GM19239 (cell line): ENCODE results near the gene COMMD9.

Experiments used
- DNase-seq: peaks from one replicate; pipeline ENCODE4 v3.0.0; 2011; ENCODE audit warnings: low spot score; ENCODE audit not compliant: insufficient read length
- FAIRE-seq: peaks from 2 replicates; lab custom pipeline; 2011; peaks lifted over from hg19 to GRCh38; lab: Jason Lieb, UNC

Gene COMMD9

DNA sequence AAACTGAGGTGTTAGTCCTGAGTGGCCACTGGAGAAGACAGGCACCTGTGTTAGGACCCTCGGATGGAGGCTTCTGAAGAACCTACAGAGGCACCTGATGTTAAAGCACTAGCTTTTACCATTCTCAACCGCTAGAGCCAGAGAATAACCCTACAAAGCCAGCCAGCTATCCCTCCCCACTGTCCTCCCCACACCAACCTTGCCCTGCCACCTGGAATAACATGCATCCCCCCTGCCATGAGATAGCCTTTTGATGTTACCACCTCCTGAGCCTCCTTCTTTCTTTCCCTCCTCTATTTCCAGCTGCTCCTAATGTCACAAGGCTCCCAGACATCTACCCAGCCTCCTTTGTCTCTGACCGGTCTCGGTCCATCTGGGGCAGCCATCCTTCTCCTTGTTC is 28.1 kb downstream of the COMMD9 start:
- FAIRE-seq (no peak), DNase-seq (no peak)

DNA sequence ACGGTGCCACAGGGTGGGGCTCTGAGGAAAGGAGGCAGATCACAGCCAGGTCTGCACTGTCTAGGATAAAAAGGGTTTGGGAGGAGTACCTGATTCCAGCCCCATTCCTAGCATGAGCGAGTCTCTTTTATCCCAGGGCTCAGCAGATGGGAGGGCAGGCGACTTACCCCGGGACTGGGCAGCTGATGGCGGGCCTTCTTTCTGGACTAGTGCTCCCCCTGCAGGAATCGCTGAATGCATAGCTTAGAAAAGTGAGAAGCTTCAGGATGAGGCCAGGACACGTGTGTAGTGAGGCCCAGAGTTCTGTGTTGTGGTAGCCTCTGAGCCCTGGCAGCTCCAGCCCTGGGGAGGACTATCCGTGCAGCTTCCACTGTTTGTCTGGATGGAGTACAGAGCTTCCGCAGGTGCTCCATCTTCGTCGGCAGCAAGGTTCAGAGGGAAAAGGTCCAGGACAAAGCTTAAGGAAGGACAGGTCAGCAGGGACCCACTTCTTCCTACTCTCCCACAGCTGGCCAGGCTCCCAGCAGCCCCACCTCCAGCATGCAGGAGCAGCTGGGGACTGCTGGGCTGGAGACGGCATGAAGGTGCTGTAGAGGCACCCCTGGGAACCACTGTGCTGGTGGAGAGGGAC is 30.4 kb downstream of the COMMD9 start:
- DNase-seq (no peak), FAIRE-seq (no peak)

DNA sequence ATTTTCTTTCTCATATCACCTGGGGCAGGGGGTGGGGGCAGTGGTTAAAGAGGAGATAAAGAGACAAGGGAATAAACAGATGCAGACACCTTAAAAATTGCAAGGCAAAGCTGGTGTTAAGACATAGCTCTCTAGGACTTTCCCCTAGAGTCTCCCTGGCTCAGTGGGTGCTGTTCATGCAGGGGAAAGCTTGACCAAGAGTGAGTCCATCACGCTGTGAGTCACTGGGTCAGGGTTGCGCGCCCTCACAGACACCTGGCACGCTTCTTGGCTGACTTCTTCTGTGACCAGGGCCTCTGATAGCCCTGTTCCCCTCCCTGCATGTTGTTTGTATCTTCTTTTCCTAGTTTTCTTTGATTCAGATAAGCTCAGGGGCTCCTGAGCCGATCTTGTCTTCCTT is 31.9 kb downstream of the COMMD9 start:
- no peak for FAIRE-seq
- no peak for DNase-seq

DNA sequence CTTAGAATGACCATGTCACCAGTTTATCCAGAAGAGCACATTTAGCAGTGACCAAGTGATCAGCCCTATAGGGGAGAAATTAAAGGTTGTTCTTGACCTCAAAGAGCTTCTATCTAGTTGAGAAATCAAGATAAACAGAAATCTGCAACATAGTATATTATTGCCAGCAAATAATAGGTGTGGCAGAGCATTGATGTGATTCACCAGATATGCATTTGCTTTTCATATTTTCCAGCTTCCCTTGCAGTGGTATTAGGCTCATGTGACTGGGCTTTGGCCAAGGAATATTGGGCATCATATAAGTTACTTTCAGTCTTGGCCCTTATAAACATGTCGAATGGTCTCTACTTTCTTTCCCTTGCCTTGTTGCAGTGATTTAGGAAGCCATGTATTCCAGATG is 34.5 kb downstream of the COMMD9 start:
- DNase-seq (no peak), FAIRE-seq (no peak)

DNA sequence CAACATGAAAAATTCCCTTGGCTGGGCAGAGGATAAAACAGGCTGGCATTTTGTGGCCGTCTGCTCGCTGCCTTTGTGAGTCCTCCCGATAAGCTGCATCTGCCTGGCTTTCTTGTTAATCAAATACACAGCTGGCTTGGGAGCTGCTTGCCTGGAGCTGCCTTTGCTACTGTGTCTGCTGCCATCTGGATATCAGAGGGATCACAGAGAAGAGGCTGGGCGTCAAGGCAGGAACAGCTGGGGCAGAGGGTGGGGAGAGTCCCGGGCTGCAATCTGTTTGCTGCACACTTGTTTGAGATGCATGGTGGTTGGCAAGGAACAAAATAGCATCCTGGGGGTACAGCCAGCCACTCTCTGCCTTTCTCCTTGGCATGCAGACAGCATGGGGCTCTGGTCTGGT is 36.0 kb downstream of the COMMD9 start:
- DNase-seq (no peak), FAIRE-seq (no peak)

DNA sequence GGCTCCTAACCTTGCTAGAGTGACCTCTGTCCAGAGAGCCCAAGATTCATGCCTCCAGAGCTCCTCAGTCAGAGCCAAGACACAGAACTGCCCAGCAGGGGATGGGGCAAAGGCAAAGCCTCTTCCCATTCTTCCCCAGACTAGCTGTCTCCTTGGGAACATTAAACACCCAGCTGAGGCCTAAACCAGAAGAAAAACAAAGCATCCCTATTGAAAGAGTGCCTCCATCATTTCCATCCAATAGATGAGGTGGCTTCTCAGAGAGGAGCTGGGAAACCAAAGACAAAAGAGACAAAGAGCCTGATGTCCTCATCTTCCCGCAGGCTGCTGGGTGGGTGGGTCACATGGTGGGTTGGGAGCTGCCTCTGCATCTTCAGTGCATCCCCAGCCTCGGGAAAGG is 37.4 kb downstream of the COMMD9 start:
- FAIRE-seq (no peak), DNase-seq (no peak)

DNA sequence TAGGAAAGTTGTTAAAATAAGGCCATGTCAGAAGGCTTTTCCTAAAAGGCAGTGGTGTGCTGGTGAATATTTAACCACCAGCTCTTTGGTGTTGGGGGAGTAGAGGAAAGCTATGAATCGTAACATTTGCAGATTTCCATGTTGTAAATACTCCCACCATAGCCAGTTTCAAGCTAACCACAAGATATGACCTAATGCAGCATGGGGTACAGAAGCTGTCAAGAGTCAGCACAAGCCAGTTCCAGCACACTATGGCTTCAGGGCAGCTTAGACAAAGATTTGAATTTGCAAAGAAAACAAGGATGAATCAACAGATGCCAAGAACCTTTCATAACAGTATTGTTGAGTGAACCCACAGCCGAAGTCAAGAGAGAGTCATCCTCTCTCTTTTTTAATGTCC is 40.0 kb downstream of the COMMD9 start:
- no peak for FAIRE-seq
- DNase-seq = no peak

DNA sequence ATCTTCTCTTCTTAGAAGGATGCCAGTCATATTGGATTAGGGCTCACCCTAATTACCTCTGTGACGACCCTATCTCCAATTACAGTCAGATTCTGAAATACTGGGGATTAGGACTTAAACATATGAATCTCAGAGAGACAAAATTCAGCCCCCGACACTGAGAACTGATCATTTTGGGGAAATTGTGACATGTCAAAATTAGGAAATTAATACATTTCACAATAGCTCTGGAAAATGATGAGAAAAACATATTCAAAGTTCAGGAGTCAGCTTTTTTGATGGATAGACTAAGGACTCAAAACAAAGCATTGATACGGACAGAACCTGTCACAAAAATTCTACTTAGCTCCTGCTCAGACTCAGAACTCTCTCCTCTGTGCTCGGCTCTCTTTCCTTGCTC is 40.8 kb downstream of the COMMD9 start:
- DNase-seq (no peak), FAIRE-seq (no peak)

DNA sequence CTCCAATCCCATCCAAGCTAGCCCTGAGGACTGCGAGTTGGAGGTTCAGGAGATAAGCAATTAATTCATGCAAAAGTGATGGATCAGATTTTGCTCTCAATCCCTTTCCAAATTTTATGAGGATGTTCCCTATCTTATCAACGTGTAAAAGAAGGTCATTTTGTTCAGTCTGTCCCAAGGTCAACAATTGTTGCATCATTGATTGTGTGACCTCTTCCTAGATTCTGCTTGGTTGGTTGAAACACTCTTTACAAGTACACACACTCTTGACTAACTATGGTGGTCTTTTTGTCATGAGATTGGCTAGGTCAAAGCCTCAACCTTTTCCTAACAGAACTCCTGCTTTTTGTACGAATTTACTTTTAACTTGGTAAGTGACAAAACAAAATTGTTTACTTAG is 41.7 kb downstream of the COMMD9 start:
- FAIRE-seq (no peak), DNase-seq (no peak)

DNA sequence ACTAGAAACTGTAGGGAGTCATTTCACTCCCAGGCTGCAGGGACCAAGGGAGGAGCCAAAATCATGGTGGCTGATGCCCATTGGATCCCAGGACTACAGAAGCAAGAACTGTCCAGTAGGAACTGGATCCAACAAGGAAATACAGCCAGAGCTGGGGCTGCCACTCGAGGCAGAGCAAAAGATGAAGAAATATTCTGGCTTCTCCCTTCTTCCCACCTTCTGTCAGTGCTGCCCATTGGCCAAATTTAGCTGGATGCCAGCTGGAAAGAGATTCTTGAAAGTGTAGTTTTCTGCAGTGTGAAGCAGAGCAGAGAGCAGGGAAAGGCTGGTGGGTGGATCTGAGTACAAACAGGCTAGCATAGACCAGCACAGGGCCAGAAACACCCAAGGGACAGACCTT is 45.6 kb downstream of the COMMD9 start:
- FAIRE-seq (no peak), DNase-seq (no peak)

DNA sequence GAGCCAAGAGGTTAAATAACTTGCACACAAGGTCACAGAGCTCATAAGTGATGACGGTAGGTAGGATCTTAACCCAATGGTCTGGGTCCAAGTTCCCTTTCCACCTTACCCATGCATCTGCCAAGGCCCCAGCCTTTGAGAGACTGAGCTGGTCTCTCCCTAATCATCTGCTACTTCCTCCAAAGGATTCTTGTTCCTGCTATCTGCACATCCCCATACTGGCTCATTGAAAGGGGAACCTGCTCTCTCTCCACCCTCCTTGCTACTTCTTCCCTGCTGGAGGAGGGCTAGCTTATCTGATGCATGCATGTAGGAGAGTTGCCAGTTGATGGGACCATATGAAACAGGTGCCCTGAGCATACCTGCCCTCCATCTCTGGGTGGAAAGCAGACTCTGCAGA is 47.7 kb downstream of the COMMD9 start:
- no peak for FAIRE-seq
- no peak for DNase-seq

DNA sequence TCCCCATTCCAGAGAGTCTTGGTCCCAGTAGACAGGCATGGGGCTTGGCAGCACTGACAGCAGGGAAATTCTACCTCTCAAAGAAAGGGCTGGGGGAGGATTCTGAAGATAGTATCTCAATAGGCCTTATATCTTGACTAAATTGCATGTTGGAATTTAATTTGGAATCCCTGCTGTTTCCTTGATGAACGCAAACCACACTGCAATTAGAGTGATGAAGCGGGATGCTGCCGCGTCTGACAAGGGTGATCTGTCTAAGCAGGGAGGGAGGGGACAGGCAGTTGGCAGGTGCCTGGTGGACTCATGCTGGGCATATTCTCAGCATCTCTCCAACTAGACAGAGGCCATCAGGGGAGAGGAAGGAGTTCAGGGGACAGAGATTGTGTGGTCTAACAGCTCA is 48.4 kb downstream of the COMMD9 start:
- no peak for FAIRE-seq
- DNase-seq = no peak

DNA sequence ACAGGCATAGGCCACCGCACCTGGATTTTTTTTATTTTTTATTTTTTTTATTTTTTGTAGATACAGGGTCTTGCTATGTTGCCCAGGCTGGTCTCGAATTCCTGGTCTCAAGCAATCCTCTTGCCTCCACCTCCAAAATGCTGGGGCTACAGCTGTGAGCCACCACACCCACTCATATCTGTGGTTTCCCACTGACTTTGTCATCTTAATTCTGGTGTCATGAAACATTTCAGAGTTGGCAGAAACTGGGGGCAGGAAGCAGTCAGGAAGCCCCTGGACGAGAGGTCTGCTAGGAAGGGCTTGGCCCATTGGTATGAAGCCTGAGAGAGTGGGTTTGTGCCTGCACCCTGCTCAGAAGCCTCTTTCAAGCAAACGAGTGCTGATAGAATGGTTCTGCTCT is 49.1 kb downstream of the COMMD9 start:
- FAIRE-seq (no peak), DNase-seq (no peak)

DNA sequence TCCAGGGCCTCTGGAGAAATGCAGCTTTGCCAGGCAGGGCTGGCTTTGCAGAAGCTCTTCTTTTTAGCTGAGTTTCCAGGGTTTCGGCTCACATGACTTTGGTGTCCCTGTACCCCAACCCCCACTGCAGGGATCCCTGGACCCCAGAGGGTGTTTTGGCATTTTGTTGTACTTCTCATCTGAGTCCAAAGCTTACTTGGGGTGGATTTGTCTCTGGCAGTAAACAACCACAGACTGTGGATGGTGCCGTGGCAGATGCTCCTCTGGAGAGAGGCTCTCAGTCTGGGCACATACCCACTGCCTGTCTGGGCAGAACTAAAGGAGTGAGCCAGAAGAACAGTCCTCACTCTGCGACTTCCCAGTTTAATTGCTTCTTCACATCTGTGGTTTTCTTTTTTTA is 49.6 kb downstream of the COMMD9 start:
- FAIRE-seq (no peak), DNase-seq (no peak)

DNA sequence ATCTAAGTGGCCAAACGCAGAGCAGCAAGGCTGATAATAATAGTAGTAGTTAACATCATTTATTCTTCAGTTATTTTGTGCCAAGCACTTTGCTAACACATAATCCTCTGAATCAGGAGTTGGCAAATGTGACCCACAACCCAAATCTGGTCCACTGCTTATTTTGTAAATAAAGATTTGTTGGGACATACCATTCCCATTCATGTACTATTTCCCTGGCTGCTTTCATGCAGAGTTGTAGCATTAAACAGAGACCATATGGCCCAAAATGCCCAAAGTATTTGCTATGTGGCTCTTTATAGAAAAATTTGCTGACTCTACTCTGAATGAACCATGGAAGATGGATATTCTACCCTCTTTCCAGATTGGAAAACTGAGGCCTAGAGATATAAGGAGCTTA is 50.3 kb downstream of the COMMD9 start:
- no peak for DNase-seq
- no peak for FAIRE-seq

DNA sequence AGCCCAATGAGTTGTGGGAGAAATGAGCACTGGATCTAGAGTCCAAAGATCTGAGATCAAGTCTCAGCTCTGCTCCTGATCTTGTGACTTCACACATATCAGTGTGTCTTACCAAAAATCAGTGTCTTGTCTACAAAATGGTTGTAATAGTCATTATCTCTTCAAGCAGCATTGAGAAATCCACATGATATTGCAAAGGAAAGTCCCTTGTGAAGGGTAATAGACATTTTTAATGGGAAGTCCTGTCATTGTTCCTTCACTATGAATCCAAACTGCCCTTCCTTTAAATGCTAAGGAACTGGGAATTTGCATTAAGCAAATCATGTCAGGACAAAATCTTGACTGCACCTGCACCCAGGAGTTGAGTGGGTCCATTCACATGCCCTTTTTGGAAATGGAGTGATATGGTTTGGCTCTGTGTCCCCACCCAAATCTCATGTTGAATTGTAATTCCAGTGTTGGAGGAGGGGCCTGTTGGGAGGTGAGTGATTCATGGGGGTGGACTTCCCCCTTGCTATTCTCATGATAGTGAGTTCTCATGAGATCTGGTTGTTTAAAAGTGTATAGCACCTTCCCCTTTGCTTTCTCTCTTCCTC is 51.1 kb downstream of the COMMD9 start:
- no peak for DNase-seq

DNA sequence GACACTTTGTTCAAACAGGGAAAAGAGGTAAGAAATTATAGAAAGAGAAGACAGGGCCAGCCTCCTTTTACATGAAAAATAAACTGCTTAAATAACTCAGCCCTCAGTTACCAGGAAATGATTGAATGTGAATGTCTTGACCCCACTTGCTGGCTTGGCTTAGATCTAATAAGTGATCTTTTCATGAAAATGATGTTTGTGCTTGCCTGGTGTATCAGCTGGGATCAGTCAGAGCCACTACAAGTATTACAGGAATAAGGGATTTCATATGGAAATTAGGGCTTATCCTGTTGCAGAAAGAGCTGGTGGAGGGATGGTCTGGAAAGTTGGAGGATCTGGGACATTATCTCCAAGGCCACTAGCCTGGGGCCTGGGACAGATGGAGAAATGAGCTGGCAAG is 51.8 kb downstream of the COMMD9 start:
- no peak for FAIRE-seq
- DNase-seq = no peak

More for the DNA sequence above, 51.1 kb downstream of the COMMD9 start:
- FAIRE-seq = no peak

DNA sequence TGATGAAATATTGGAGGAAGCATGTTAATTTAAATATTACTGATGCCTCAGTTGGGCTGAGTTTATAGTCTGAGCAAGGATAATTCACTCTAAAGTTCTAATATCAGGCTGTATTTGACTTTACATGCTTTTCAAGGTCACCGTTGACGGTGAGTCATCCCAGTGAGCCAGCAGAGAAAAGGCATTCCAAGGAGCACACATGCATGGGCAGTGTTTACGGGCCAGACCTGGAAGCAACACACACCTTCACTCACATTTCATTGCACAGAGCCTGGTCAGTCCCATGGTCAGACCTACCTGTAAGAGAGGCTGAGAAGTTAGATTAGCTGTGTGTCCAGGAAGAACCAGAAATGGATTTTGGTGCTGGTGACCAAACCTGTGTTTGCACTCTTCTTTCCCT is 53.5 kb downstream of the COMMD9 start:
- FAIRE-seq (no peak), DNase-seq (no peak)

DNA sequence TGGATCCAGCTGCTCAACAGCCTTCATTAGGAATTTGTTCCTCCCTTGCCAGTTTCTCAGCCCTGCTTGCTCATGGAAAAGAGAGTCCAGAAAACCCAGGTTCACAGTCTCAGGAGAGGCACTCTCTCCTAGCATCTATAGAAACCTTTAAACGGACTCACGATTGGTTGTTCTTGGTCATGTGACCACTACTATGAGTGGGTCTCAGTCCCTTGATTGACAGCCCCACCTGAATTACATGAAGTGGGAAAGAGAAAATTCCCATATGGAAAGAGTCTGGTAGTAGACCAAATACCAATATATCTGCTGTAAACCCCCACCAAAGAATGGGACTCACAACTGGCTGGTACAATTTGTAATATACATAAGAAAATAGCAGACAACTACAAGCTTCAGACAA is 54.4 kb downstream of the COMMD9 start:
- no peak for DNase-seq
- no peak for FAIRE-seq

DNA sequence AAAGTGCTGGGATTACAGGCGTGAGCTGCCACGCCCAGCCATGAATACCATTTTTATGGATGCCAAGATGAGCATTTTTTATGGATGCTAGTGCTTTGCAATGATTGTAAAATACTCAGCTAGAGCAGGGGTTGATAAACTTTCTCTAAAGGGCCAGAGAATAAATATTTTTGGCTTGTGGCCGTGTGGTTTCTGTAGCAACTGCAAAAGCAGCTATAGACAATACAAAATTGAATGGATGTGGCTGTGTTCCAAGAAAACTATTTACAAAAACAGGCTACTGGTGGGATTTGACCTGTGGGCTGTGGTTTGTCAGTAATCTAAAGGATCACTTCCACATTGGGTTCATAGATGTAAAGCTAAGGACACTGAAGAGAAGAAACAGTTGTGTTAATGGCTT is 56.0 kb downstream of the COMMD9 start:
- no peak for FAIRE-seq

DNA sequence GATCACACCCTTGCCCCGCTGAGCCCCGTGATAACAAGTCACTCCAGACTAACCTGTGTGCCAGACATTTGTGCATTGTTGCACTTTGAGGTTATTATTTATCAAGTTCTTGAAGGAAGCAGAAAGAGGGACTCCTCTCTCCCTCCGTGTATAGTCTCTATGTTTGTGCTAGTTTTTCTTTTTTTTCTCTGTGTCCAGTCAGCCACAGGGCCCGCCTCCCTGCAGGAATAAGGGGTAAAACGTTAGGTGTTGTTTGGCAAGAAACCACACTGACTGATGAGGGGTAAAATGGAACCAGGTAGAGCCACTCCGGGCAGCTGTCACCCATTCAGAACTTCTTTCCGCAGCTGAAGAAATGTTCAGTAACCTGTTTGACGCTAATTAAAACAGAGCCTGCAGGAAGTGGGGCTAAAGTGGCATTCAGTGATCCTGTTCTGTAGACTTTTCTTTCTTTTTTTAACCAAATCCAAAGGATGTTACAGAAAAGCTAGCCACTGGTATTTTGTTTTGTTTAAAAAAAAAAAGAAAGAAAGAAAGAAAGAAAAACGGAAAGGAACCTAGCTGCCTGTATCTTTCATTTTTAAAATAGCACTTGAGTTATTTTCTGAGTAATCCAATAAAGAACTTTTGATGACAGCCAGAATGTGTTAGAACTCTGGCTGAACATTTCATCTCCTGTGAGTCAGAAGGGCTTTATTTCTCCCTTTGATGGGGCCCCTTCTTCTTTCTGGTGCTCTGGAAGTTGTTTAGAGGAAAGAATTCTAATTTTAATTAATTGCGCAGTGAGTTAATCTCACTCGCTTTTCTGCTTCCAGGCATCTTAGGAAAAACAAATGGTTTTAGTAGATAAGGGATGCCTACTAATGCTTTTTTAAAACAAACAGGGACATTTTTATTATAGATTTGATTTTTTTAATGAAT is 58.2 kb downstream of the COMMD9 start:
- no peak for DNase-seq
- FAIRE-seq = no peak

More for the DNA sequence above, 56.0 kb downstream of the COMMD9 start:
- DNase-seq = no peak
